MCF 10A (cell line): Measurements from ENCODE around the gene CZIB. TPM values are rescaled to one million over a fixed set of nuclear protein-coding genes. Genes with fewer than 3 reads are reported as not detected.

Source experiments
- BruUV-seq: library from RNA; stranded (reverse); fragments of 400-500 nt; replicated peaks from 2 replicates; lab custom pipeline; 2021; lab: Mats Ljungman, UMichigan
- CTCF ChIA-PET: fragments of 300-600 bp; sonication (Branson Sonifier 250); formaldehyde crosslinking; extraction: SDS; loops from one replicate; lab custom pipeline; 2021; ENCODE audit warnings: antibody characterized with exemption, inconsistent platforms; lab: Yijun Ruan, JAX
- POLR2A ChIA-PET: fragments of 300-600, 350-650 bp; sonication (Branson Sonifier 250); formaldehyde crosslinking; extraction: SDS; loops from one replicate; lab custom pipeline; 2020; ENCODE audit warnings: antibody characterized with exemption, inconsistent platforms; lab: Yijun Ruan, JAX
- DNase-seq: peaks from one replicate; pipeline ENCODE4 v3.0.0-alpha.2; 2018; ENCODE audit not compliant: unreplicated experiment
- H3K27ac Mint-ChIP-seq: one replicate; pipeline ENCODE4 v1.8.0; 2022; ENCODE audit warnings: mild to moderate bottlenecking, low read depth, mixed read lengths; ENCODE audit not compliant: unreplicated experiment
- H3K27me3 Mint-ChIP-seq: one replicate; pipeline ENCODE4 v1.8.0; 2022; ENCODE audit warnings: mixed read lengths; ENCODE audit not compliant: insufficient read depth, unreplicated experiment
- H3K36me3 Mint-ChIP-seq: one replicate; pipeline ENCODE4 v1.8.0; 2022; ENCODE audit warnings: mild to moderate bottlenecking, moderate library complexity, mixed read lengths; ENCODE audit not compliant: insufficient read depth, unreplicated experiment
- H3K4me1 Mint-ChIP-seq: one replicate; pipeline ENCODE4 v1.8.0; 2022; ENCODE audit warnings: mixed read lengths; ENCODE audit not compliant: insufficient read depth, unreplicated experiment
- H3K4me3 Mint-ChIP-seq: one replicate; pipeline ENCODE4 v1.8.0; 2022; ENCODE audit warnings: mild to moderate bottlenecking, moderate library complexity, mixed read lengths; ENCODE audit not compliant: unreplicated experiment
- H3K9me3 Mint-ChIP-seq: one replicate; pipeline ENCODE4 v1.8.0; 2022; ENCODE audit warnings: mixed read lengths; ENCODE audit not compliant: unreplicated experiment
- intact Hi-C: fragments of 100-400 bp; cut with micrococcal nuclease; formaldehyde crosslinking; loops from 2 replicates; pipeline ENCODE4 v1.14.1; 2022
- total RNA-seq: library from RNA; stranded (reverse); gene quantifications from 2 replicates; pipeline ENCODE4 v1.2.3, GENCODE V29; 2022
- TF ChIP-seq, protein P1 (sequence below): fragments of 200-600 bp; IDR thresholded peaks from one replicate; pipeline ENCODE4 v1.8.0; 2022; ENCODE audit warnings: antibody characterized with exemption, mild to moderate bottlenecking; ENCODE audit not compliant: unreplicated experiment

Gene CZIB
- total RNA-seq, 1 experiment from 2014 or later = 45.0 TPM

DNA sequence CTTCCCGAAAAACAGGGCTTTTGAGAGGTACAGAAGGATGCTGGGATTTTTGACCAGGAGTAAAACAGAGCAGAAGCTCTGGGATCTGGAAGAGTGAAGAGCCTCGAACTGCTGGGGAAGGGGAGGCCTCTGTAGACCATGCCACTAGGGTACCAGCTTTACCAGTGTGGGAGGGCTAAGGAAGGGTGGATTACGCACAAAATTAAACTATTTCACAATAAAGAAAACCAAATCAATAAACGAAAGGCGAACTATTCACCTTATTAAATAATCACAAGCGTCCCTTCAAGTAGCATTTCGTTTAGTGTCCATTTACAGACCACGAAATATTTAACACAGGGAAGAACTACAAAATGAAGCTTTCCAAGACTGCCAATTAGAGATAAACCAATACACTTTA lies 723 bp downstream of the CZIB start:
- Mint-ChIP-seq H3K4me3 (peak overlapping the region; percentile 94), H3K36me3 (peaks cover 18% of the 10 kb centered on the region), H3K4me1 (peaks cover 8% of the 10 kb centered on the region), H3K27me3 (no peaks in the 10 kb centered on the region), H3K27ac (peak overlapping the region; percentile 99), H3K9me3 (no peaks in the 10 kb centered on the region)
- POLR2A ChIA-PET = interaction anchor here (1.2 to 6.3 kb wide), 9 partner anchors 10 to 204 kb away, joined by 3 to 69 read pairs (median 5); partner anchors contain the start of genes CPT2 and MAGOH
- no peak for DNase-seq
- intact Hi-C loops = no loop called here
- TF ChIP-seq, protein P1, sequence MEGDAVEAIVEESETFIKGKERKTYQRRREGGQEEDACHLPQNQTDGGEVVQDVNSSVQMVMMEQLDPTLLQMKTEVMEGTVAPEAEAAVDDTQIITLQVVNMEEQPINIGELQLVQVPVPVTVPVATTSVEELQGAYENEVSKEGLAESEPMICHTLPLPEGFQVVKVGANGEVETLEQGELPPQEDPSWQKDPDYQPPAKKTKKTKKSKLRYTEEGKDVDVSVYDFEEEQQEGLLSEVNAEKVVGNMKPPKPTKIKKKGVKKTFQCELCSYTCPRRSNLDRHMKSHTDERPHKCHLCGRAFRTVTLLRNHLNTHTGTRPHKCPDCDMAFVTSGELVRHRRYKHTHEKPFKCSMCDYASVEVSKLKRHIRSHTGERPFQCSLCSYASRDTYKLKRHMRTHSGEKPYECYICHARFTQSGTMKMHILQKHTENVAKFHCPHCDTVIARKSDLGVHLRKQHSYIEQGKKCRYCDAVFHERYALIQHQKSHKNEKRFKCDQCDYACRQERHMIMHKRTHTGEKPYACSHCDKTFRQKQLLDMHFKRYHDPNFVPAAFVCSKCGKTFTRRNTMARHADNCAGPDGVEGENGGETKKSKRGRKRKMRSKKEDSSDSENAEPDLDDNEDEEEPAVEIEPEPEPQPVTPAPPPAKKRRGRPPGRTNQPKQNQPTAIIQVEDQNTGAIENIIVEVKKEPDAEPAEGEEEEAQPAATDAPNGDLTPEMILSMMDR = no peak
- TSS peak; percentile 83 for BruUV-seq
- CTCF ChIA-PET = interaction anchor here (0.5 to 0.7 kb wide), 3 partner anchors 29 to 502 kb away, joined by 3 read pairs; no protein-coding TSS in a partner anchor

GRCh38 chr1:53218201-53218600 lies 2.2 kb downstream of the CZIB start:
- Mint-ChIP-seq H3K4me1 (peaks cover 8% of the 10 kb centered on the region), H3K9me3 (no peaks in the 10 kb centered on the region), H3K27ac (no peak overlapping the region), H3K27me3 (no peaks in the 10 kb centered on the region), H3K4me3 (peak overlapping the region; percentile 23), H3K36me3 (peaks cover 33% of the 10 kb centered on the region)
- TF ChIP-seq, protein P1 = no peak
- CTCF ChIA-PET = no interaction called here
- no peak for DNase-seq
- intact Hi-C loops = no loop called here
- no TSS peak for BruUV-seq
- POLR2A ChIA-PET = interaction anchor here (3.9 to 6.3 kb wide), 3 partner anchors 16 to 21 kb away, joined by 46 to 69 read pairs (median 49); partner anchors contain the start of genes CPT2 and MAGOH

DNA sequence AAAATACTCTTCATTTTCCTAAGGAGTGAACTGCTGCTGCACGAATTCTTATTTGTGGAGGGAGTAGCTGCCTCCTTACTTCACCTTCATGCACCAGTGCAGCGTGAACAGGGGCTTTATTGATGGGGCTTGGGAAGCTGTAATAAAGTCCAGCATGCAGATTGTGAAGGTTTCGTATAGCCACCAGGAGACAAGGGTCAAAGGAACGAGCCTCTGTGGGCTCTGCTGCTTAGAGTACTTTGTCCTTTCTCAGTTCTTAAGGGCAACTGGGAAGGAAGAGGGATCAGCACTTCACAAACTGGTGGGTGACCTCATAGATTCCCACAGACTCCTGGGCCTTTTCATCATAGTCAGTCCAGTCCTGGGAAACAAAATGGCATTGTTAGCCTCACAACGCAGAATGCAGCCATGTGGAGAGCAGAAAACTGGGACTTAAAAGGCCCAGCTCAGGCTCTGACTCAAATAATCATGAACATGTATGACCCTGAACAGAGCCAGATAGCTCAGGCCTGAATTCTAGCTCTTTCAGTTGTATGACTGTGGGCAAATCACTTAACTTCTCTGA lies 6.0 kb downstream of the CZIB start:
- no TSS peak for BruUV-seq
- H3K4me3 Mint-ChIP-seq = no peak overlapping the region
- intact Hi-C loops = no loop called here
- TF ChIP-seq, protein P1 = no peak
- no peaks in the 10 kb centered on the region for H3K27me3 Mint-ChIP-seq
- H3K36me3 Mint-ChIP-seq = peaks cover 69% of the 10 kb centered on the region
- peaks cover 8% of the 10 kb centered on the region for H3K4me1 Mint-ChIP-seq
- H3K9me3 Mint-ChIP-seq = no peaks in the 10 kb centered on the region
- CTCF ChIA-PET = interaction anchor here (1.0 kb wide), 2 partner anchors 28 to 34 kb away, joined by 3 to 5 read pairs; no protein-coding TSS in a partner anchor
- H3K27ac Mint-ChIP-seq = no peak overlapping the region
- no peak for DNase-seq
- POLR2A ChIA-PET = interaction anchor here (0.8 to 2.3 kb wide), 3 partner anchors 11 to 20 kb away, joined by 3 to 11 read pairs (median 10); no protein-coding TSS in a partner anchor

GRCh38 chr1:53210954-53211353 lies 9.5 kb downstream of the CZIB start:
- TF ChIP-seq, protein P1 = no peak
- Mint-ChIP-seq H3K9me3 (no peaks in the 10 kb centered on the region), H3K27ac (no peak overlapping the region), H3K27me3 (no peaks in the 10 kb centered on the region), H3K4me3 (no peak overlapping the region), H3K36me3 (peaks cover 70% of the 10 kb centered on the region), H3K4me1 (peaks cover 5% of the 10 kb centered on the region)
- ChIA-PET CTCF (no interaction called here), POLR2A (interaction anchor here (1.3 kb wide), 1 partner anchor 9 kb away, joined by 5 read pairs; no protein-coding TSS in a partner anchor)
- intact Hi-C loops = no loop called here
- no peak for DNase-seq
- BruUV-seq = no TSS peak
